HT-29 (cell line): ENCODE results near the gene ZNF543. TPM values are rescaled to one million over a fixed set of nuclear protein-coding genes. Genes with fewer than 3 reads are reported as not detected.
"Not testable (repeated sequence)": the region's sequence is repeated elsewhere in the genome, so short reads cannot be mapped to it uniquely, and the experiment has no call there.

ENCODE experiments used
- DNase-seq: peaks from one replicate; pipeline ENCODE4 v3.0.0-alpha.2; 2015; ENCODE audit warnings: low spot score
- total RNA-seq: library from RNA; depleted of rRNA; stranded (reverse); fragments of >200 nt; shearing (Covaris generic); gene quantifications from 2 replicates; pipeline ENCODE4 v1.2.3, GENCODE V29; 2014

The ZNF543 gene
- total RNA-seq, 1 experiment from 2014 or later: 5.6 TPM

DNA sequence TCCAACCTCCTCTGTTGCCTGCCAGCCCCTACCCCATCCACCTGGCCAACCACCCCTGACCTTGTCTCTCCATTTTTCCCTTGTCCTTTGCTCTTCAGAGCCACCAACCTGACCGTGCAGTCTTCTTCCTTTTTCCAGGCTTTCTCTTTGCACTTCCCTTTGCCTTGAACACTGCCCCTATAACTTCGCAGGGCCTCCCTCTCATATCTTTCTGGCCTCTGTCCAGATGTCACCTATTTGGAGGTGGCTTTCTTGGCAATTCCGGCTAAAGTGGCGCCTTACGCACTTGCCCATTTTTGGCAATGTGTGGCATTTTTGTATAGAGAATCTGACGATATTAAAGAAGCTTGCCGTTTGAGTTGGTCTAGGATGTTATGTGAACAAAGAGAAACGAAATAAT lies 844 bp downstream of the ZNF543 start:
- peak; percentile 10 for DNase-seq

DNA sequence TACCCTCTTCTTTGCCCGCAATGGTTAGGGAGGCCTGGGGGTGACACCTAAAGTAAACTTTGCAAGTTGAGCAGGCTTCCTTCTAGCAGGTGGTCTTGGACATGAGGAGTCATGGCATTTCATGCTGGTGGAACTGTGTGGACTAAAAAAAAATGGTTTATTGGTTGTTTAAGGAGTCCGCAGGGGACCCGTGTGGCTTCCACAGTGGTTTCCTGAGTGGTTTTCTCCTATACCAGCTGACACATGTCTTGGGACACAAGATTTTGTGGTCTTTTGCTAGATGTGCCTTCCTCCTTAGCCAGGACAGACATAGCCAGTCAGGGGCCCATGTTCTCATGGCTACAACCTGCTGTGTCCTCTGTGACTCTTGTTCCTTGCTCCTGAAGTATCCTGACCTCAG lies 1.5 kb downstream of the ZNF543 start:
- DNase-seq: no peak

DNA sequence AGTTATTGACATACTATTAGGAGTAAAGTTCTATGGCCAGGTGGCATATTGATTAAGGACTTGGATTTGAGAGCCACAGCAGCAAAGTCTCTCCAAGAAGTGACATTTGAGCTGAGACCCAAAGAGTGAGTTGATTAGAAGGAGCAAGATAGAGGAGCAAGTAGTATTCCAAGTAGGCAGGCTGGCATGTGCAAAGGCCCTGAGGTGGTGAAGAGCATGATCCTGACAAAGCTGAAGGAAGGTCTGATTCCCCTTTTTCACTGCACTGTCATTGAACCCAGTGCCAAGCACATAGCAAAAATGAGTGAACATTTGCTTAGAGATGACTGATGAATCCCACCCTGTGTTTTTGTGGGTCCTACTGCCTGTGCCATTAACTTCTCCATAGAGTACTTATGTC lies 4.7 kb downstream of the ZNF543 start:
- DNase-seq: no peak

DNA sequence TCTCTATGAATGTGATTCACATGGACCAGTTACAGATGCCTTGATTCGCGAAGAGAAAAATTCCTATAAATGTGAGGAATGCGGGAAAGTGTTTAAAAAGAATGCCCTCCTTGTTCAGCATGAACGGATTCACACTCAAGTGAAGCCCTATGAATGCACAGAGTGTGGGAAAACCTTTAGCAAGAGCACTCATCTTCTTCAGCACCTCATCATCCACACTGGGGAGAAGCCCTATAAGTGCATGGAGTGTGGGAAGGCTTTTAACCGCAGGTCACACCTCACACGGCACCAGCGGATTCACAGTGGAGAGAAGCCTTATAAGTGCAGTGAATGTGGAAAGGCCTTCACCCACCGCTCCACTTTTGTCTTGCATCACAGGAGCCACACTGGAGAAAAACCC lies 7.7 kb downstream of the ZNF543 start:
- DNase-seq: no peak

DNA sequence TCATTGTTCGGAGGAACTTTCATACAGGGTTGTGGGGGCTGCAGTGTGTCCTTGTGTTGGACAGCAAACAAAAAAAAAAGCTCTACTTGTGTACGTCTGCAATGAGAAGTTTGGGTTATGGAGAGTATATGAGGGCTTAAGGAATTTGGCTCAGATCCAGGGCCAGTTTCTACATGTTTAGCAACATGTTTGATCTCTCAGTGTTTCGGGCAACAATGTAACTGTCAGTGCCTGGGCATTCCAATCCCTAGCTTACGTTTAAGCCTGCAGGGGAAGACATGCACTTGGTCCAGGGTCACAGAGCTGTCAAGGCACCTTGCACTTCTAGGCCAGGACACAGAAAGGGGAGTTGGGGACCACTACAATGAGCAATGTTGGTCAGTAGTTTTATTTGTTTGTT lies 13.9 kb downstream of the ZNF543 start:
- DNase-seq: no peak

DNA sequence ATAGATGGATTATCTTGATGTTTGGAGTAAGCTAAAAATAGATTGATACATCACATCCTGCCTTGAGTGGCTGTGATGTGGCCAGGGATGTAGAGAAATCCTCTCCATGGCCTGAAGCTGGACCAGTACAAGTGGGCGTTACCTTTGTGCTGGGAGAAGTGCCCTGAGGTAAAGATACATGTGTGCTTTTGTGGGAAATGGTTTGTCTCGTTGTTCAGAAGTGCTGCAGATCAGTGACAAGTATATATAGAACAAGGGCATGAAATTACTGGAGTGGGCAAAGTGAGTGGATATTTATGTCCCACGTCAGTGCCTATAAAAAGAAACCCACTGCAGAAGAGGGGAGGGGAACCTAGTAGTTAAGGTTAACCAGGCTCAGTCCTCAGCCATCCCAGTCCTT lies 18.6 kb downstream of the ZNF543 start:
- no peak for DNase-seq

DNA sequence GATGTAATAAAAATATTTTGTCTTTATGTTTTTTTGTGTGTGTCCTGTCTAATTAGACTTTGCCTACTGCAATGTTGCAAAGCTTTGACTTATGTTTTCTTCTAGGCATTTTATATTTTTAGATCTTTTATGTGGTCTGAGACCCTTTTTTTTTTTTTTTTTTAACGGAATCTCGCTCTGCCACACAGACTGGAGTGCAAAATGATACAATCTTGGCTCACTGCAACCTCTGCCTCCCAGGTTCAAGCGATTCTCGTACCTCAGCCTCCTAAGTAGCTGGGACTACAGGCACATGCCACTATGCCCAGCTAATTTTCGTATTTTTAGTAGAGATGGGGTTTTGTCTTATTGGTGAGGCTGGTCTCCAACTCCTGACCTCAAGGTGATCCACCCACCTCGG lies 22.3 kb downstream of the ZNF543 start:
- no peak for DNase-seq

DNA sequence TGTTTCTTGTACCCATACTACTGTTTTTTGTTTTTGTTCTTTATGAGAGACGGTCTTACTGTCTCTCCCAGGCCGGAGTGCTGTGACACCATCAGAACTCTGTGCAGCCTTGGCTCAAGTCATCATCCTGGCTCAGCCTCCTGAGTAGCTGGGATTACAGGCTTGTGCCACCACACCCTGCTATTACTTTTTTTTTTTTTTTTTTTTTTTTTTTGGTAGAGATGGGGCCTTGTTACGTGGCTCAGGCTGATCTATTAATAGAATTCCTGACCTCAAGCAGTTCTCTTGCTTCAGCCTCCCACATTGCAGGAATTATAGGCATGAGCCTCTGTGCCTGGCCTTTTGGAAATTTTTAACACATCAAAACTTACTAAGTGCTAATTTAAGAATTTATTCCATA lies 27.9 kb downstream of the ZNF543 start:
- no peak for DNase-seq

DNA sequence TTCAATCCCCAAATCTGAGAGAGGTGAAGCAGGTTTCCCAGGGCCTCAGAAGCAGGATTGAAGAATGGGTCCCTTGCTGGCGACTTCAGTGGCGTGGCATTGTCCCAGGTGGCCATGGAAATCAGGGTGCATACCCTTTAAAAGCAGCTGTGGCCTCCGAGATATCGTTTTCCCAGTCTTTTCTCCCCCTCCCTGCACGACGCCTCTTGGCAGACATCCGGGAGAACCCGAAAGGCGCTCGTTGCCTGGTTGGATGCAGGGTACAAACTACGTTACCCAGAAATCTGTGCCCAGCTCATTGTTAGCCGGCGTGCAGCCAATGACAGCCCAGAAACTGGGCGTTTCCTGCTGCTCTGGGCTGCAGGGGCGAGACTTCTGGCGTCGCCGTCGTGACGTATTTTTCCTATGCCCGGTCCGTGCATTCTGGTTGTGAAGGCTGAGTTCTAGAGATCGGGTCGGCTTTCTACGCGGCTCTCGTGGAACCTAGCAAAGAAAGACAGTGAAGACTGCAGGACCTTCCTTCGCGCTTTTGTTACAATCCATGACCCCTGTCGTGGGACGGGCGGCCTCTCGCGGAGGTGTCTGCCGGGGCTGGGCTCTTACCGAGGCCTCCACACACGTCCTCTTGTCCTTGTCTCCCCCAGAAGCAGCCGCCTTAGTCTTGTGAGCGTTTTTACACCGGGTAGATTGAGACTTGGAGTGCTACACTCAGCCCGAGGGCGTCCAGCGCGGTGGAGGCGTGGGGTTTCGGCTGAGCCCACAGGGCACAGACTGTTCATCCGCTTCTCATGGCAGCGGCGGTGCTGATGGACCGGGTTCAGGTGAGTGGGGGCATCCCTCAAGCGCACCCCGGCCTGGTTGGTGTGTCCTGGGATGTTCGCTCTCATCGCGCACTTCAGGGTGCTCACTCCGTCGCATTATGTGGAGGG lies 30.9 kb downstream of the ZNF543 start, which contains the start of gene ZNF304:
Gene ZNF304, plus strand, starts transcription at position 395 of the 929 bp plus-strand sequence. Its CDS starts 394 bp downstream, at position 789.
- no peak for DNase-seq

DNA sequence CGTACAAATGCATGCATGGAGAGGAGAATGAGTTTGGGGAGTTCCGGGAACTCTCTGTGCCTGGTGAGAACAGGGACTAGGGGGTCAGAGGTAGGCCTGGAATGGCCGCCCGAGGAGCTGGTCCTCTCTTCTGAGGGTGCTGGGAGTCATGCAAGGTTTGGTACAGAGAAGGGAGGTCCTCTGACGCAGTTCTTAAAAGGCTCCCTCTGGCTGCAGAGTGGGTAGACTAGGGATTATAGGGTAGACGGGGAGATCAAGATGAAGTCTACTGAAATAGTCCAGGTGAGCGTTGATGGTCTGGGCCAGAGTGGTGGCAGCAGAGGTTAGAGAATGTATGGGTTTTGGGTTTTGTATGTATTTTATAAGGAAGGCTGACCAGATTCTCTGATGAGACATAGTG lies 31.6 kb downstream of the ZNF543 start:
- DNase-seq: no peak

DNA sequence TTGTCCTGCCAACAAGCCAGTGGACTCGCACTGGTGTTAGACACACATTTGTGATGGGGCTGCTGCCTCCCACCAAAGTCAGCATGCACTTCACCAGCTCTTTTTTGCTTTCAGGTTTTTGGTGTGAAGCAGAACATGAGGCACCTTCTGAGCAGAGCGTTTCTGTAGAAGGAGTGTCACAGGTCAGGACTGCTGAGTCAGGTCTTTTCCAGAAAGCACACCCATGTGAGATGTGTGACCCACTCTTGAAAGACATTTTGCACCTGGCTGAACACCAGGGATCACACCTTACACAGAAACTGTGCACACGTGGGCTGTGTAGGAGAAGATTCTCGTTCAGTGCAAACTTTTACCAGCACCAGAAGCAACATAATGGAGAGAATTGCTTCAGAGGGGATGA lies 35.6 kb downstream of the ZNF543 start:
- DNase-seq: no peak

DNA sequence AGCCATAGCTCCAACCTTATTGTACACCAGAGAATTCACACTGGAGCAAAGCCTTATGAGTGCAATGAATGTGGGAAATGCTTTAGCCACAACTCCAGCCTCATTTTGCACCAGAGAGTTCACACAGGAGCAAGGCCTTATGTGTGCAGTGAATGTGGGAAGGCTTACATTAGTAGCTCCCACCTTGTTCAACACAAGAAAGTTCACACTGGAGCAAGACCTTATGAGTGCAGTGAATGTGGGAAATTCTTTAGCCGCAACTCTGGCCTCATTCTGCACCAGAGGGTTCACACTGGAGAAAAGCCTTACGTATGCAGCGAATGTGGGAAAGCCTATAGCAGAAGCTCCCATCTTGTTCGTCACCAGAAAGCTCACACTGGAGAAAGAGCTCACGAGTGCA lies 37.1 kb downstream of the ZNF543 start:
- no peak for DNase-seq

DNA sequence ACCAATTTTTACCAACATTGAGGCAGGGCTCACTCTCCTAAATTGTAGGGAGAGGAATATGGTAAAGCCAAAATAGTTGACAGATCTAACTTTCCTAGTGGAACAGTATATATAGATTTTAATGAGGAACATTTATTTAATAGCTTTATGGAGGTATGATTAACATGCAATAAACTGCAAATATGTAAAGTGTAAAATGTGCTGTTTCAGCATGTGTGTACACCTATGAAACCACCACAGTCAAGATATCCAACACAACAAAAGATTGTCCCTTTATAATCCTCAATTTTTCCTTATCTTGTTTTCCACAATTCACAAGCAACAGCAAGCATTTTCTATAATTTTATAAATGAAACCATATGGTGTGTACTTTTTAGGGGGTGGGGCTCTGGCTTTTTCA lies 39.0 kb downstream of the ZNF543 start:
- no peak for DNase-seq

DNA sequence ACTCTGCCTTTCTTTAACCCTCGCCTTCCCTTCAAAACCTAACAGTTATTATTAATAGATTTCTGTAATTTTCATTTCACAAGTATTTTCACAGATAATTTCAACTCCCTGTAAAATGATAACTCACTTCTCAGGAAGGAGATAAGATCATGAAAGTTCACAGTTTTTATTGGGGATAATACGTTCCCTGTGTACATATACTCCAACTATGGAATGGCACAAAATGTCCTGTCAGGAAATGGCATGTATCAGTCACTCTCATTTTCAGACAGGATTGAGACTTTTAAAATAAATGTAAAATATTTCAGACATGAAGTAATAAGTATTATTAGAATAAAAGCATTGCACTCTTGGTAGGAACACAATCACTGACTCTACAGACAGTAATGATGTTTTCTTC lies 42.1 kb downstream of the ZNF543 start:
- DNase-seq: no peak

DNA sequence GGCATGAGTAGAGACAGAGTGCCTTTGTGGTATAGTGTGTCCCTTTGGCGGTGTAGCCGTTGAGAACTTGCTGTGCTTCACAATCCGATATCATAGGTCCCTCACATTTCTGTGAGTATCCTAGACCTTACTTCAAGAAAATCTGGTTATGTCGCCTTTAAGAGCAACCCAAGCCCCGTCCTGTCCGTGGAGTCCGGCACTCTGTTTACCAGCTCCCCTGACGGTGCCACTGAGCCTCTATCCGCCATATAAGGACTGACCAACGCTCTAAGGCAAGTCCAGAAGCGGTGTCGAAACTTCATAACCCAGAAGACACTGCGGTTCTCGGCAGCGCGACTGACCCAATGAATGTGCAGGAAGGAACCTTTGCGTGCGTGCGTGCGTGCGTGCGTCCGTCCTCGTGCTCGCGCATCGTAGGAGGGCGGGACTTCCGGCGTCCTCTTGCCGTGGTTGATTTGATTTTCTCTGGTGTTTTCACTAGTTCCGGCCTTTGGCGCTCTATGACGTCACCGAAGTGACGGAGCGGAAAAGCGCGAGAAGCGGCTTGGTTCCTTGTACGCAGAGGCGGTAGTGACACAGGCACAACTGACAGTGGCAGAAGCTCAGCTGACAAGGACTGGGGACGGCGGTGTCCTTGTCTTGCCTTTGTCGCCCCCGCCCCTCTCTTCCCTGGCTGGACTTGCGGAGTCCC lies 42.9 kb downstream of the ZNF543 start, which contains the start of the genes TRAPPC2B and ZNF547:
Gene TRAPPC2B, plus strand, starts transcription at position 555 of the 691 bp plus-strand sequence. CDS start 1,283 bp downstream, outside the sequence.
Gene ZNF547, plus strand, starts transcription at position 555 of the 691 bp plus-strand sequence. CDS start 5,005 bp downstream, outside the sequence.
- DNase-seq: peak; percentile 99

DNA sequence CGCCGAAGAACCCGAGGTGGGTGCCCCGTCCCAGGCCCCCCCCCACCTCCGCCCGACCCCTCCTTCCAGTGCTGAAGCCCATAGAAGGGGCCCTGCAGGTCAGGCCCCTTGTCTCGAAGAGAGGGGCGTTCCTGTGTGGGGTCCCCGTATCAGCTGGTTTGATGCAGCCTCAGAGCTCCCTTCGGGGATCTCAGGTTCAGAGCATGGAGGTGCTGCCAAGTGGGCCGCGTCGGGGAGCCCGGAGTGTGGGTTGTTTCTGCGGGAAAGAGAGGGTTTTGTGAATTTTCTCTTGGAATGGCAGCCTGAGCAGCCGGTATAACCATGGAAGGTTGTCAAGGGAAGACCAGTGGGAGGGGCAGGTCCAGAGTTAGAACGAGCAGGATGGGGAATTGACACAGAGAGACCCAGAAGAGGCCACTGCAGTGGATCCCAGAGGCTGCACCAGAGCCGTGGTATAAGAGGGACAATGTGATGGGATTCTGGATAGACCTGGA lies 43.5 kb downstream of the ZNF543 start:
- peak; percentile 12 for DNase-seq

DNA sequence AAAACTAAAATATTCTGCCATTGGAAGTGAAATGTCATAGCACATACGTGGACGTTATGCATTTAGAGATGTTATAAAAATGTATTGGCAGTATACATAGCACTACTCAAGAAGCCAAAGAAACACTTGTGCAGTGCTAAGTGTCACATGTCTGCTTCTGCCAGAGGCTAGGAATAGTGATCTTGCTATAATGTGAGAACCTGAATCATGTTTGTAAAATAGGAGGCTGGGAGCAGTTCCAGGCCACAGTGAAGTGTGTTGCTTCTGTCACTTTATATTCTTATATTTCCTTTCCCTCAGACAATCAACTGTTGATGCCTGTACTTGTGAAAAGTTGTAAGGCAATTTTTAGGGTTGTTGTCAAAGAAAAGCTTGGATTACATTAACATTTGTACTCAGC lies 46.5 kb downstream of the ZNF543 start:
- no peak for DNase-seq

DNA sequence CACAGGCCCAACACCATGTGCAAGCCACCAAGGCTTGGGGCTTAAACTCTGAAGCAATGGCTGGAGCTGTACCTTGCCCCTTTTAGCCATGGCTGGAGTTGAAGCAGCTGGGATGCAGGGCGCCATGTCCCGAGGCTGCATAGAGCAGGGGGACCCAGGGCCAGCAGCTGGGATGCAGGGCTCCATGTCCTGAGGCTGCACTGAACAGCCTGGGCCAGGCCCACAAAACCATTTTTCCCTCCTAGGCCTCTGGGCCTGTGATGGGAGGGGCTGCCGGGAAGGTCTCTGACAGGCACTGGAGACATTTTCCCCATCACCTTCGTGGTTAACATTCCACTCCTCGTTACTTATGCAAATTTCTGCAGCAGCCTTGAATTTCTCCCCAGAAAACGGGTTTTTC lies 53.9 kb downstream of the ZNF543 start:
- DNase-seq: no peak

DNA sequence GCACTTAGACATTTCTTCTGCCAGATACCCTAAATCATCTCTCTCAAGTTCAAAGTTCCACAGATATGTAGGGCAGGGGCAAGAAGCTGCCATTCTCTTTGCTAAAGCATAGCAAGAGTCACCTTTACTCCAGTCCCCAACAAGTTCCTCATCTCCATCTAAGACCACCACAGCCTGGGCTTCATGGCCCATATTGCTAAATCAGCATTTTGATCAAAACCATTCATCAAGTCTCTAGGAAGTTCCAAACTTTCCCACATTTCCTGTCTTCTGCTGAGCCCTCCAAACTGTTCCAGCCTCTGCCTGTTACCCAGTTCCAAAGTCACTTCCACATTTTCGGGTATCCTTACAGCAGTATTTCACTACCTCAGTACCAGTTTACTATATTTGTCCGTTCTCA lies 54.4 kb downstream of the ZNF543 start:
- DNase-seq: not testable (repeated sequence)

DNA sequence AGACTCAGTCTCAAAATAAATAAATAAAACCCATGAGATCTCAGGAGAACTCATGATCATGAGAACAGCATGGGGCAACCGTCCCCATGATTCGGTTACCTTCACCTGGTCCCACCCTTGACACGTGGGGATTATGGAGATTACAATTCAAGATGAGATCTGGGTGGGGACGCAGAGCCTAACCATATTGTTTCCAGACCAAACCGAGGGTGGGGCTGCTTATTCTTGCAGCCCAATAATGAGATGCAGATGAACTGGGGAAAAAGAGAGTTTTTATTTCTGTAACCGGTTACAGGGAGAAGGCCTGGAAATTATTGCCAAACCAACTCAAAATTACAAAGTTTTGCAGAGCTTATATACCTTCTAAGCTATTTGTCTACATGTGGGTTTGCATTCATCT lies 55.9 kb downstream of the ZNF543 start:
- DNase-seq: no peak

DNA sequence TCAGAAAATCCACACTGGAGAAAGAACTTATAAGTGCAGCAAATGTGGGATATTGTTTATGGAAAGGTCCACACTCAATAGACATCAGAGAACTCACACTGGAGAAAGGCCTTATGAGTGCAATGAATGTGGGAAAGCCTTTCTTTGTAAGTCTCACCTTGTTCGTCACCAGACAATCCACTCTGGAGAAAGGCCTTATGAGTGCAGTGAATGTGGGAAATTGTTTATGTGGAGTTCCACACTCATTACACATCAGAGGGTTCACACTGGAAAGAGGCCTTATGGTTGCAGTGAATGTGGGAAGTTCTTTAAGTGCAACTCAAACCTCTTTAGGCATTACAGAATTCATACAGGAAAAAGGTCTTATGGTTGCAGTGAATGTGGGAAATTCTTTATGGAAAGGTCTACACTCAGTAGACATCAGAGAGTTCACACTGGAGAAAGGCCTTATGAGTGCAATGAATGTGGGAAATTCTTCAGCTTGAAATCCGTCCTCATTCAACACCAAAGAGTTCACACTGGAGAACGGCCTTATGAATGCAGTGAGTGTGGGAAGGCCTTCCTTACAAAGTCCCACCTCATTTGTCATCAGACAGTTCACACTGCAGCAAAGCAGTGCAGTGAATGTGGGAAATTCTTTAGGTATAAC lies 57.4 kb downstream of the ZNF543 start:
- no peak for DNase-seq
